ENCODE results near the gene USP22. TPM values are rescaled to one million over a fixed set of nuclear protein-coding genes. Genes with fewer than 3 reads are reported as not detected.

Gene USP22
- total and polyA plus RNA-seq, 2 of the 4 experiments (the other 2 are of a cell fraction) = 161 to 319 TPM

- Histone ChIP-seq H3K79me1 (ENCODE audit: low read depth in 1 of 2, low read length in 2 of 2) (no peaks in the 10 kb centered on the region), H3K23ac (ENCODE audit: low read depth, low read length) (no peak overlapping the region), H3K4me2 (ENCODE audit: low read depth, low read length) (no peak overlapping the region), H4K8ac (ENCODE audit: low read depth in 2 of 2, low read length in 2 of 2) (no peak overlapping the region), H3K14ac (replicated peaks; ENCODE audit: low read depth, low read length) (no peak overlapping the region), H2BK5ac (ENCODE audit: low read depth, low read length, poor library complexity, severe bottlenecking) (no peak overlapping the region), H2BK15ac (ENCODE audit: low read depth, low read length) (no peak overlapping the region), H4K5ac (ENCODE audit: low read depth, low read length) (no peak overlapping the region), H3K4me3 (ENCODE audit: insufficient read depth, low read depth, low read length) (no peak overlapping the region), H2BK20ac (ENCODE audit: low read depth, low read length) (no peak overlapping the region), H3K9ac (ENCODE audit: low read depth, low read length) (no peak overlapping the region), H3K56ac (ENCODE audit: extremely low read depth, insufficient read depth, low read length) (no peak overlapping the region), H2AFZ (replicated peaks; ENCODE audit: low read length, poor library complexity) (no peak overlapping the region), H3K4me1 (ENCODE audit: control insufficient read depth, insufficient read depth, low read length) (no peaks in the 10 kb centered on the region), H3K18ac (ENCODE audit: low read depth, low read length) (no peak overlapping the region), H4K91ac (ENCODE audit: insufficient read depth, low read depth, low read length) (no peak overlapping the region), H3K27ac (ENCODE audit: insufficient read depth, low read length) (no peak overlapping the region), H2AK9ac (replicated peaks; ENCODE audit: low read depth, low read length, poor library complexity) (no peak overlapping the region), H3K27me3 (ENCODE audit: control insufficient read depth, insufficient read depth, low read length) (peaks cover 18% of the 10 kb centered on the region), H2BK120ac (ENCODE audit: low read depth, low read length) (no peak overlapping the region), H3K9me1 (ENCODE audit: insufficient read depth, low read length) (no peaks in the 10 kb centered on the region), H3K4ac (ENCODE audit: low read depth, low read length) (no peak overlapping the region), H3K9me3 (ENCODE audit: control insufficient read depth, insufficient read depth, low read length) (no peaks in the 10 kb centered on the region), H4K20me1 (ENCODE audit: insufficient read depth, low read length) (no peaks in the 10 kb centered on the region), H2AK5ac (ENCODE audit: low read depth, low read length) (no peak overlapping the region), H3K36me3 (ENCODE audit: control insufficient read depth, insufficient read depth, low read length) (no peaks in the 10 kb centered on the region)
- in situ Hi-C loops (cut with MboI; ENCODE audit: low sequenced_read_pairs) (no loop called here), dilution Hi-C loops (cut with HindIII; ENCODE audit: low sequenced_read_pairs, unreplicated experiment) (no loop called here), intact Hi-C loops (cut with micrococcal nuclease) (no loop called here)
- TF ChIP-seq RCOR1 (IDR thresholded peaks at IDR 0.05; ENCODE audit: insufficient replicate concordance, low read length) (no peak), NFE2L2 (IDR thresholded peaks at IDR 0.05; ENCODE audit: low read depth, low read length) (no peak), MAFK (IDR thresholded peaks at IDR 0.05; ENCODE audit: low read depth, low read length) (no peak), SMC3 (IDR thresholded peaks at IDR 0.05; ENCODE audit: low read depth, low read length) (no peak), RFX5 (IDR thresholded peaks at IDR 0.05; ENCODE audit: low read depth, low read length) (no peak), RAD21 (IDR thresholded peaks at IDR 0.05; ENCODE audit: low read length) (no peak)
- CTCF ChIA-PET = no interaction called here
- DNase-seq = no peak
- POLR2A ChIA-PET (ENCODE audit: unreplicated experiment) = no interaction called here
- no CpG with 5 or more reads among the region's 3 CpGs for WGBS, 2 experiments (ENCODE audit: extremely low coverage in 2 of 2, insufficient read length in 1 of 2)
- no peak for ATAC-seq (ENCODE audit: low read depth)
- no TSS peak for BruUV-seq (replicated peaks)
Observed at GRCh38 chr17:20983359-20983637, 59.5 kb downstream of the USP22 start.
